ENCODE results near the gene ZNF443.
"Not testable (repeated sequence)": the region's sequence is repeated elsewhere in the genome, so short reads cannot be mapped to it uniquely, and the experiment has no call there.

The ZNF443 gene

GRCh38 chr19:12453495-12453894 lies 12.7 kb upstream of the ZNF443 start:
- in situ Hi-C loops (cut with MboI; ENCODE audit: low sequenced_read_pairs): no loop called here
- DNase-seq (ENCODE audit: low spot score in 2 of 2): no peak
- Histone ChIP-seq H3K4me1 (no peaks in the 10 kb centered on the region), H3K27me3 (ENCODE audit: low read depth) (no peaks in the 10 kb centered on the region), H3K9me3 (peaks cover 5% of the 10 kb centered on the region; the same call in 1 of the 2 replicates), H3K4me3 (no peak overlapping the region), H3K36me3 (replicated peaks) (no peaks in the 10 kb centered on the region)

GRCh38 chr19:12450844-12451243 lies 10.0 kb upstream of the ZNF443 start:
- Histone ChIP-seq H3K4me1 (no peaks in the 10 kb centered on the region), H3K4me3 (no peak overlapping the region), H3K36me3 (replicated peaks) (no peaks in the 10 kb centered on the region), H3K9me3 (peaks cover 5% of the 10 kb centered on the region; the same call in 1 of the 2 replicates), H3K27me3 (ENCODE audit: low read depth) (no peaks in the 10 kb centered on the region)
- in situ Hi-C loops (cut with MboI; ENCODE audit: low sequenced_read_pairs): no loop called here
- no peak for DNase-seq (ENCODE audit: low spot score in 2 of 2)

DNA sequence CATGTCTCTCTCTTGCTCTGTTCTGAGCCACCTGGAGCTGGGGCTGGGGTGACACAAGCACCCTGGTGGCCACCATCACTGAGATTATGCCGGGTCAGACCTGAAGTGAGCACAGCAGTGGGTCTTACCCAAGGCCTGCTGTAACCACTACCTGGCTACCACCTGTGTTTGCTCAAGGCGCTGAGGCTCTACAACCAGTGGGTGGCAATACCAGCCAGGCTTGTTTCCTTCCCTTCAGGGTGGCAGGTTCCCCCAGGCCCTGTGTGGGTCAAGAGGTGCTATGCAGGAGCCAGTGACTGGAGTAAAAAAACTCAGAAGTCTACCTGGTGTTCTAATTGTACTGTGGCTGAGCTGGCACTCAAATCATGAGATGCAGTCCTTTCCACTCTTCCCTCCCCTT lies 8.0 kb upstream of the ZNF443 start:
- Histone ChIP-seq H3K4me3 (no peak overlapping the region), H3K36me3 (replicated peaks) (no peaks in the 10 kb centered on the region), H3K27me3 (ENCODE audit: low read depth) (no peaks in the 10 kb centered on the region), H3K4me1 (no peaks in the 10 kb centered on the region), H3K9me3 (0 out of 2 replicates have a peak, but pooled peaks cover 4% of the 10 kb centered on the region)
- no peak for DNase-seq (ENCODE audit: low spot score in 2 of 2)
- in situ Hi-C loops (cut with MboI; ENCODE audit: low sequenced_read_pairs): no loop called here

DNA sequence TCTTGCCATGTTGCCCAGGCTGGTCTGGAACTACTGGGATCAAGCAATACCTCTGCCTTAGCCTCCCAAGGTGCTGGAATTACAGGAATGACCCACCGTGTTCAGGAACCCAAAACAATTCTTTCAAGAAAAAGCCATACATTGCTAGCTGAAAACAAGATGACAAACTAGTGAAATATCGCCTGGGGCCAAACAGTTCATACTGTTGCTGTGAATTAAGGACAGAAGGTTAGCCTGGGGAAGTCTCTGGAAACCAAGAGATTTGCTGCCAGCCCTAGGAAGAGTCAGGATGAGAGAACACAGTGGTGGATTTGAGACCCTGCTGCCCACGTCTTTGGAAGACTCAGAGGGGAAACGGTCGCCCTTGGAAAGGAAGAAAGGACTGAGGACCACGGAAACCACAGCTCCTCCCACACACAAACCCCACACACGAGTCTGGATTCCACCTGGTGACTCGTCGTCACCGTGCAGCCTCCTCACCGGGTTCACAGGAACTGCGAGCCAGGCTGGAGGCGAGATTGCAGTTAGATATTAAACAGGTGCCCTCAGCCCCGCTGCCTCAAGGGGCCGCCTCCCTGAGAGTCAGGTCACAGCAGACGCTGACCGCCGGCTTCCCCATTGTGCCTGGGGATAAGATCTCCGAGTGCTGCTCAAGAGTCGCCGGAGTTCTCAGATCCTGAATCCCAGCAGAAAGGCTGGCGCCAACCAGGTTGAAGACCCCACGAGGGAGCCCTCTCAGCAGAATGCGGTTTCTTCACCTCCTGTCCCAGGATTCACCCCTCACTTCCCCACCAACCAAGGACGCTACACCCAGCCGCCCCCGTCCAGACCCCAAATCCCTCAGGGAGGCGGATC lies 908 bp downstream of the ZNF443 start:
- H3K27me3 ChIP-seq (ENCODE audit: low read depth); H3K36me3 ChIP-seq (replicated peaks); in situ Hi-C loops (cut with MboI; ENCODE audit: low sequenced_read_pairs); H3K9me3 ChIP-seq; H3K4me1 ChIP-seq: not testable (repeated sequence)
- peak overlapping the region; percentile 69 for H3K4me3 ChIP-seq
- peak in 1 of 2 experiments; percentile 56 for DNase-seq (ENCODE audit: low spot score in 2 of 2)

- H3K27me3 ChIP-seq (ENCODE audit: low read depth): not testable (repeated sequence)
Observed at GRCh38 chr19:12430726-12431299, 10.0 kb downstream of the ZNF443 start.

DNA sequence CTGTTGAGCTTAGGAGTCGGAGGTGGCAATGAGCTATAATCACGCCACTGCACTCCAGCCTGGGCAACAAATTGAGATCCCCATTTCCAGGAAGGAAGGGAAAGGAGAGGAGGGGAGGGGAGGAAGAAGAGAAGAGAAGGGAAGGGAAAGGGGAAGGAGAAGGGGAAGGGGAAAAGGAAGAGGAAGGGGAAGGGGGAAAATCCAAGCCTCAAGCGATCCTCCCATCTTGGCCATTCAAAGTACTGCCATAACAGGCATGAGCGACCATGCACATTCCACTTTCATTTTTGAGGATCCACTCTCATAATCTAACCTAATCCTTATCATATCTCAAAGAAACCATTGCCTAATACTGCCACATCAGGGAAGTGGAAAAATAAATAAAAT lies 14.9 kb downstream of the ZNF443 start:
- Histone ChIP-seq H3K9me3 (peaks cover 22% of the 10 kb centered on the region), H3K36me3 (replicated peaks) (peaks cover 5% of the 10 kb centered on the region), H3K27me3 (ENCODE audit: low read depth) (no peaks in the 10 kb centered on the region), H3K4me1 (no peaks in the 10 kb centered on the region), H3K4me3 (no peak overlapping the region)
- in situ Hi-C loops (cut with MboI; ENCODE audit: low sequenced_read_pairs): no loop called here
- no peak for DNase-seq (ENCODE audit: low spot score in 2 of 2)

More at GRCh38 chr19:12430726-12431299, 10.0 kb downstream of the ZNF443 start:
- H3K4me3 ChIP-seq; H3K4me1 ChIP-seq; in situ Hi-C loops (cut with MboI; ENCODE audit: low sequenced_read_pairs); DNase-seq (ENCODE audit: low spot score in 2 of 2); H3K9me3 ChIP-seq; H3K36me3 ChIP-seq (replicated peaks): not testable (repeated sequence)

GRCh38 chr19:12425236-12425887 lies 15.5 kb downstream of the ZNF443 start:
- in situ Hi-C loops (cut with MboI; ENCODE audit: low sequenced_read_pairs): no loop called here
- Histone ChIP-seq H3K36me3 (replicated peaks) (peaks cover 2% of the 10 kb centered on the region), H3K4me1 (no peaks in the 10 kb centered on the region), H3K9me3 (peaks cover 17% of the 10 kb centered on the region; the same call in 1 of the 2 replicates), H3K4me3 (no peak overlapping the region), H3K27me3 (ENCODE audit: low read depth) (no peaks in the 10 kb centered on the region)
- no peak for DNase-seq (ENCODE audit: low spot score in 2 of 2)

DNA sequence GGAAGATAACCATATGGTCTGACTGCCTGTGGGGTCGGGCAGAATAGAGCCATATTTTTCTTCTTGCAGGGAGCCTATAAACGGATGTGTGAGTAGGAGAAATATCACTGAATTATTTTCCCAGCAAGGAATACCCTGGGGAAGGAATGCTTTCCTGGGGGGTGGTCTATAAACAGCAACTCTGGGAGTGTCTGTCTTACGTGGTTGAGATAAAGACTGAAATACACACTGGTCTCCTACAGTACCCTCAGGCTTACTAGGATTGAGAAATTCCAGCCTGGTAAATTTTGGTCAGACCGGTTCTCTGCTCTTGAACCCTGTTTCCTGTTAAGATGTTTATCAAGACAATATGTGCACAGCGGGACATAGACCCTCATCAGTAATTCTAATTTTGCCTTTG lies 23.5 kb downstream of the ZNF443 start:
- H3K4me1 ChIP-seq; H3K36me3 ChIP-seq (replicated peaks); H3K27me3 ChIP-seq (ENCODE audit: low read depth); H3K4me3 ChIP-seq; DNase-seq (ENCODE audit: low spot score in 2 of 2); H3K9me3 ChIP-seq; in situ Hi-C loops (cut with MboI; ENCODE audit: low sequenced_read_pairs): not testable (repeated sequence)

DNA sequence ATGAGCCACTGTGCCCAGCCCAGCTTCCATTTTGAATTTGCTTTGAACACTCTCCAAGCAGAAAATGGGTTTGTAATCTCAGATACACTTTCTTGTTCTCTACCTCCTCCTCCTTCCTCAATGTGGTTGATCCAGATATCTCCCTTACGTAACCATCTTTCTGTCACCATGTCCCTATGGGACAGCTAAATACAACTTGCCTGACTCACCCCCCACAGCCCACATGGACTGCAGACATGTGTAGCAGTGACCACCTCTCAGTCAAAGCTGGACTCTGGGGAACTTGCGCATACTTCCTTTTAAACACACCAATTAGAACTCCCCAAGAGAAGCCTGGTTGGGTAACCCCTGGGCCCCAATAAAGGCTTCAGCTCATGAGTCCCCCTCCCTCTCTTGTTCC lies 28.9 kb downstream of the ZNF443 start:
- no peak for DNase-seq (ENCODE audit: low spot score in 2 of 2)
- Histone ChIP-seq H3K36me3 (replicated peaks) (no peaks in the 10 kb centered on the region), H3K27me3 (ENCODE audit: low read depth) (no peaks in the 10 kb centered on the region), H3K4me3 (no peak overlapping the region), H3K4me1 (no peaks in the 10 kb centered on the region), H3K9me3 (peaks cover 2% of the 10 kb centered on the region; the same call in 1 of the 2 replicates)
- in situ Hi-C loops (cut with MboI; ENCODE audit: low sequenced_read_pairs): no loop called here

GRCh38 chr19:12400633-12401502 lies 40.0 kb downstream of the ZNF443 start, which contains the start of gene ZNF799:
Gene ZNF799 (minus strand): TSS chr19:12401271. CDS start chr19:12401070, 201 bp downstream.
- H3K4me3 ChIP-seq: peak within 1 kb of the TSS; percentile 81
- H3K9me3 ChIP-seq: no peaks in the 10 kb centered on the region
- H3K36me3 ChIP-seq (replicated peaks): no peaks in the 10 kb centered on the region
- H3K4me1 ChIP-seq: no peaks in the 10 kb centered on the region
- H3K27me3 ChIP-seq (ENCODE audit: low read depth): no peaks in the 10 kb centered on the region
- in situ Hi-C loops (cut with MboI; ENCODE audit: low sequenced_read_pairs): no loop called here
- DNase-seq (ENCODE audit: low spot score in 2 of 2): peak; percentile 91 to 98

GRCh38 chr19:12399901-12400632 lies 40.8 kb downstream of the ZNF443 start:
- H3K27me3 ChIP-seq (ENCODE audit: low read depth); in situ Hi-C loops (cut with MboI; ENCODE audit: low sequenced_read_pairs); H3K36me3 ChIP-seq (replicated peaks); H3K9me3 ChIP-seq; H3K4me1 ChIP-seq: not testable (repeated sequence)
- peak overlapping the region; percentile 81 for H3K4me3 ChIP-seq
- peak; percentile 6 to 56 for DNase-seq (ENCODE audit: low spot score in 2 of 2)

- in situ Hi-C loops (cut with MboI; ENCODE audit: low sequenced_read_pairs); H3K27me3 ChIP-seq (ENCODE audit: low read depth); DNase-seq (ENCODE audit: low spot score in 2 of 2); H3K9me3 ChIP-seq; H3K36me3 ChIP-seq (replicated peaks); H3K4me3 ChIP-seq; H3K4me1 ChIP-seq: not testable (repeated sequence)
Observed at GRCh38 chr19:12391148-12391547, 49.7 kb downstream of the ZNF443 start.

- H3K9me3 ChIP-seq; H3K4me1 ChIP-seq; H3K27me3 ChIP-seq (ENCODE audit: low read depth); DNase-seq (ENCODE audit: low spot score in 2 of 2); H3K4me3 ChIP-seq; H3K36me3 ChIP-seq (replicated peaks); in situ Hi-C loops (cut with MboI; ENCODE audit: low sequenced_read_pairs): not testable (repeated sequence)
Observed at GRCh38 chr19:12386365-12386764, 54.5 kb downstream of the ZNF443 start.

All from HAP-1 (cell line).